T-helper 9 cell (primary cell): Measurements from ENCODE around the gene LEFTY1.
A peak's percentile ranks its signal among the peaks of the same experiment; 100 is the strongest.
"Not testable (repeated sequence)": the region's sequence is repeated elsewhere in the genome, so short reads cannot be mapped to it uniquely, and the experiment has no call there.

Source experiments
- DNase-seq: peaks from one replicate; pipeline ENCODE4 v3.0.0-alpha.2; 2020
- total RNA-seq, 2 donors: gene quantifications; one replicate each; lab custom pipeline; 2026; lab: John Stamatoyannopoulos, UW

The LEFTY1 gene, protein sequence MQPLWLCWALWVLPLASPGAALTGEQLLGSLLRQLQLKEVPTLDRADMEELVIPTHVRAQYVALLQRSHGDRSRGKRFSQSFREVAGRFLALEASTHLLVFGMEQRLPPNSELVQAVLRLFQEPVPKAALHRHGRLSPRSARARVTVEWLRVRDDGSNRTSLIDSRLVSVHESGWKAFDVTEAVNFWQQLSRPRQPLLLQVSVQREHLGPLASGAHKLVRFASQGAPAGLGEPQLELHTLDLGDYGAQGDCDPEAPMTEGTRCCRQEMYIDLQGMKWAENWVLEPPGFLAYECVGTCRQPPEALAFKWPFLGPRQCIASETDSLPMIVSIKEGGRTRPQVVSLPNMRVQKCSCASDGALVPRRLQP
- total RNA-seq = 0 reads per million in 2 donors

GRCh38 chr1:225888898-225889601 is at the start of gene LEFTY1:
Gene LEFTY1 (minus strand): TSS chr1:225889146. CDS start chr1:225889066, 80 bp downstream.
- DNase-seq = no peak

GRCh38 chr1:225937048-225937968 is 48.4 kb upstream of the LEFTY1 start:
- no peak for DNase-seq

GRCh38 chr1:225936523-225936922 is 47.6 kb upstream of the LEFTY1 start:
- no peak for DNase-seq

- DNase-seq = not testable (repeated sequence)
These were observed 47.1 kb upstream of the LEFTY1 start for GRCh38 chr1:225936086-225936485.

GRCh38 chr1:225934711-225935110 is 45.8 kb upstream of the LEFTY1 start:
- DNase-seq = no peak

GRCh38 chr1:225933072-225933471 is 44.1 kb upstream of the LEFTY1 start:
- DNase-seq = no peak

- DNase-seq = no peak
These were observed 42.6 kb upstream of the LEFTY1 start for GRCh38 chr1:225931270-225932136.

- no peak for DNase-seq
These were observed 41.6 kb upstream of the LEFTY1 start for GRCh38 chr1:225930566-225930965.

DNA sequence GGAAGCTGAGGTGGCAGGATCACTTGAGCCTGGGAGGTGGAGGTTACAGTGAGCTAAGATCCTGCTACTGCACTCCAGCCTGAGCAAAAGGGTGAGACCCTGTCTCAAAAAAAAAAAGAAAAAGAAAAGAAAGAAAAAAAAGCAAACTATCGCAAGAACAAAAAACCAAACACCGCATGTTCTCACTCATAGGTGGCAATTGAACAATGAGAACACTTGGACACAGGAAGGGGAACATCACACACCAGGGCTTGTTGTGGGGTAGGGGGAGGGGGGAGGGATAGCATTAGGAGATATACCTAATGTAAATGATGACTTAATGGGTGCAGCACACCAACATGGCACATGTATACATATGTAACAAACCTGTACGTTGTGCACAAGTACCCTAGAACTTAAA is 40.5 kb upstream of the LEFTY1 start:
- DNase-seq = not testable (repeated sequence)

DNA sequence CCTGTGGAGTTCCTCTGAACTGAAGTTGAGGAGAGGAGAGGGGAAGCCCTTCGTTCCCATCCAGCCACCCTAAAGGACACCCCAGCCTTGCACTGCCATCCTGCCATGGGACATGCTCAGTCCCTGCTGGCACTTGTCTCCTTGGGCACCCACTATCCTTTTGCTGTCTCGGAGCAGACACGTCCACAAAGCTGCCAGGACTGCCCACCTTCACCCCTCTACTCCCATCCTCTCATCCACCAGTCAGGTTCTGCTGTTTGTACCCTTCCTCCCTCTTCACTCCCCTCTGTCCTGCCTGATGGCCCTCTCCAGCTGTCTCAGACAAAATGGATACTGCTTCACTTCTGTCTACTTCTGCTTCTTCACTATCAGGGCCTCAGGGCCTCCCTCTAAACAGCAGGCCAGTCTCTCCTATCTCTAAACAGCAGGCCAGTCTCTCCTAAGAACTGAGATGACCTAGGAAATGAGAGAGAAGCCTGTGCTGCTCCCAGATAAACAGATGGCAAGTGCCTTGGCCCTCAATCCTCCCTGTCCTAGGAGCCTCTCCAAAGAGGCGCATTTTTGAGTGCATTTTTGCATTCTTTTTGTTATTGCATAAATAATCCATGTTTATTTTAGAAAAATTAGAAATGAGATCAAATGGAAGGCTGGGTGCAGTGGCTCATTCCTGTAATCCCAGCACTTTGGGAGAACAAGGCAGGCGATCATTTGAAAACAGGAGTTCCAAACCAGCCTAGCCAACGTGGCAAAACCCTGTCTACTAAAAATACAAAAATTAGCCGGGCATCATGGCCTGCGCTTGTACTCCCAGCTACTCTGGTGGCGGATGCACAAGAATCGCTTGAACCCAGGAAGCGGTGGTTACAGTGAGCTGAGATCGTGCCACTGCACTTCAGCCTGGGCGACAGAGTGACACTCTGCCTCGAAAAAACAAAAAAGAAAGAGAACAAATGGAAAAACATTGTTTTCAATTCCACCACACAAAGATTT is 39.5 kb upstream of the LEFTY1 start:
- no peak for DNase-seq

- DNase-seq = no peak
These were observed 37.7 kb upstream of the LEFTY1 start for GRCh38 chr1:225926551-225927113.

- DNase-seq = peak; percentile 90
These were observed 35.0 kb upstream of the LEFTY1 start, which contains the start of gene PYCR2 for GRCh38 chr1:225923692-225924555. Gene PYCR2 (minus strand): TSS chr1:225924250. CDS start chr1:225924110, 140 bp downstream.

DNA sequence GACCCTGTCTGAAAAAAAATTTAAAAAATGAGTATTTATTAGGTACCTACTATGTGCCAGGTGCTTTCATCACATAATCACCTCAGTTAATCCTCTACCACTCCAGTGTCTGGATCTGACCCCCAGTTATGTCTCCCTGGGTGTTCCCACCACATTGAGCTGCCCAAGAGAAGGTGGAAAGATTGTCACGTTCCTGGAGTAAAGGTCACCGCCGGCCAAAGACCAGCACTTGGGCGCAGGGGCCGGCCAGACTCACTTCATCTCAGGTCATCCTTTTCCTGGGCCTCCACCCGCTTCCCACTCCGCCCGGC is 34.4 kb upstream of the LEFTY1 start:
- no peak for DNase-seq

DNA sequence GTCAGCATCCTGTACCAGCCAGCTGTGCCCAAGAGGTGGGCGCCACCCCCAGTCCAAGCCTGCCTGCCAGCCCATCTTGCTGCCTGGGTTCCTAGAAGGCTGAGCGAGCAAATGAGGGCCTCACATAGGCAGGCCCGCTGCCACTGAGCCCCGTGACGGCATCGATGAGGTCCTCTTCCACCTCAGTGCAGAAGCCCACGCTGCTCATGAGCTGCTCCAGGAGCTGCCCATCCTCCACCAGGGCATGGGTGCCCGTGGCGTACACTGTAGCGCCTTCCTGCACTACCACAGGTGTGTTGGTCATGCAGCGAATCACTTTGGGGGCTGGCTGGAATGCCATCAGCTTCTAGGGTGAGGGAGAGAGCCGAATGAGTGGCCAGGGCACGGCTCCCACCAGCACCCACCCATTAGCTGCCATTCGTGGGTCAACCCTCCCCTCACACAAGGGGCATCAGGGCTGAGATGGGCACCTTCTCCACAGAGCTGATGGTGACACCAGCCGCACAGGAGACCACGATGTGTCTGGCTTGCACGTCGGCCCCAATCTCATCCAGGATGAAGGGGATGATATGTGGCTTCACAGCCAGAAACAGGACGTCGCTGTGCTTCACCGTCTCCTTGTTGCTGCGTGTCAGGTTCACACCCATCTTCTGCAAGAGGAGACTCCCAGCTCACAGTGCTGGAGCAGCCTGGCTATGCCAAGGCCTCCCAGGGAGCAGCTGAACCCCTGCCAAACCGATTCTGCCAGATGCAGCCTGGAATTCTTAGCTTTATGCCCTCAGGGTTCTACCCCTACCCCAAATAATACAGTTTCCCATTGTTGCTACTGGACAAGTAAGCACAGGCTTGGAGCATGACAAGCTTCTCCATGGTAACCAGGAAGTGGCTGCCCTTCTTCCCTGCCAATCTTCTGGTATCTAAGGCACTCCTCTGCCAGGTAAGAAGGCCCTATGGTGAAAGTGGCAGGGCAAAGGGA is 33.1 kb upstream of the LEFTY1 start:
- DNase-seq = no peak

- no peak for DNase-seq
These were observed 31.0 kb upstream of the LEFTY1 start for GRCh38 chr1:225919906-225920305.

- no peak for DNase-seq
These were observed 29.3 kb upstream of the LEFTY1 start for GRCh38 chr1:225918280-225918679.

GRCh38 chr1:225917536-225917935 is 28.6 kb upstream of the LEFTY1 start:
- no peak for DNase-seq

GRCh38 chr1:225917101-225917500 is 28.2 kb upstream of the LEFTY1 start:
- no peak for DNase-seq
